HG03457 (cell line): ENCODE results near the gene ST8SIA6.

Source experiments
- ATAC-seq: cut with Tn5 transposase; IDR thresholded peaks from one replicate; pipeline ENCODE4 v1.9.1; 2021; ENCODE audit warnings: moderate number of reproducible peaks; ENCODE audit not compliant: unreplicated experiment

ST8SIA6 gene

GRCh38 chr10:17387861-17388503 is 66.4 kb downstream of the ST8SIA6 start:
- no peak for ATAC-seq

- ATAC-seq: no peak
These were observed 67.7 kb downstream of the ST8SIA6 start for GRCh38 chr10:17386616-17387075.

- no peak for ATAC-seq
These were observed 68.4 kb downstream of the ST8SIA6 start for GRCh38 chr10:17386021-17386420.

GRCh38 chr10:17385066-17385465 is 69.3 kb downstream of the ST8SIA6 start:
- no peak for ATAC-seq

- ATAC-seq: no peak
These were observed 70.4 kb downstream of the ST8SIA6 start for GRCh38 chr10:17383801-17384555.

GRCh38 chr10:17381502-17382142 is 72.8 kb downstream of the ST8SIA6 start:
- ATAC-seq: no peak

GRCh38 chr10:17380888-17381287 is 73.5 kb downstream of the ST8SIA6 start:
- no peak for ATAC-seq

- ATAC-seq: no peak
These were observed 74.4 kb downstream of the ST8SIA6 start for GRCh38 chr10:17380016-17380415.

- ATAC-seq: no peak
These were observed 75.2 kb downstream of the ST8SIA6 start for GRCh38 chr10:17379151-17379690.

GRCh38 chr10:17375936-17376584 is 78.3 kb downstream of the ST8SIA6 start:
- no peak for ATAC-seq

- ATAC-seq: no peak
These were observed 85.6 kb downstream of the ST8SIA6 start for GRCh38 chr10:17368708-17369272.

GRCh38 chr10:17366705-17367104 is 87.7 kb downstream of the ST8SIA6 start:
- no peak for ATAC-seq

GRCh38 chr10:17365402-17365801 is 89.0 kb downstream of the ST8SIA6 start:
- ATAC-seq: no peak

GRCh38 chr10:17358461-17358860 is 95.9 kb downstream of the ST8SIA6 start:
- ATAC-seq: no peak

GRCh38 chr10:17357781-17358180 is 96.6 kb downstream of the ST8SIA6 start:
- no peak for ATAC-seq

- ATAC-seq: no peak
These were observed 97.6 kb downstream of the ST8SIA6 start for GRCh38 chr10:17356820-17357219.

GRCh38 chr10:17354781-17355180 is 99.6 kb downstream of the ST8SIA6 start:
- no peak for ATAC-seq

GRCh38 chr10:17353568-17354300 is 100.7 kb downstream of the ST8SIA6 start:
- ATAC-seq: no peak

GRCh38 chr10:17352583-17352982 is 101.8 kb downstream of the ST8SIA6 start:
- ATAC-seq: no peak

- ATAC-seq: no peak
These were observed 102.9 kb downstream of the ST8SIA6 start for GRCh38 chr10:17351506-17351905.
